ENCODE results near the gene SHISA8.

- TF ChIP-seq, protein P1, sequence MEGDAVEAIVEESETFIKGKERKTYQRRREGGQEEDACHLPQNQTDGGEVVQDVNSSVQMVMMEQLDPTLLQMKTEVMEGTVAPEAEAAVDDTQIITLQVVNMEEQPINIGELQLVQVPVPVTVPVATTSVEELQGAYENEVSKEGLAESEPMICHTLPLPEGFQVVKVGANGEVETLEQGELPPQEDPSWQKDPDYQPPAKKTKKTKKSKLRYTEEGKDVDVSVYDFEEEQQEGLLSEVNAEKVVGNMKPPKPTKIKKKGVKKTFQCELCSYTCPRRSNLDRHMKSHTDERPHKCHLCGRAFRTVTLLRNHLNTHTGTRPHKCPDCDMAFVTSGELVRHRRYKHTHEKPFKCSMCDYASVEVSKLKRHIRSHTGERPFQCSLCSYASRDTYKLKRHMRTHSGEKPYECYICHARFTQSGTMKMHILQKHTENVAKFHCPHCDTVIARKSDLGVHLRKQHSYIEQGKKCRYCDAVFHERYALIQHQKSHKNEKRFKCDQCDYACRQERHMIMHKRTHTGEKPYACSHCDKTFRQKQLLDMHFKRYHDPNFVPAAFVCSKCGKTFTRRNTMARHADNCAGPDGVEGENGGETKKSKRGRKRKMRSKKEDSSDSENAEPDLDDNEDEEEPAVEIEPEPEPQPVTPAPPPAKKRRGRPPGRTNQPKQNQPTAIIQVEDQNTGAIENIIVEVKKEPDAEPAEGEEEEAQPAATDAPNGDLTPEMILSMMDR (conservative IDR thresholded peaks at IDR 0.05; ENCODE audit: low read length), result no peak
- TF ChIP-seq EZH2phosphoT487 (IDR thresholded peaks at IDR 0.05; ENCODE audit: borderline replicate concordance), result no peak
Measured at GRCh38 chr22:41902932-41903421, 11.9 kb downstream of the SHISA8 start.
